GOT3 (cell line): ENCODE data around the gene DUSP5.
"Not testable (repeated sequence)": the region's sequence is repeated elsewhere in the genome, so short reads cannot be mapped to it uniquely, and the experiment has no call there.

Source experiments
- DNase-seq: peaks from one replicate; lab custom pipeline; 2025; ENCODE audit warnings: mixed read lengths; lab: John Stamatoyannopoulos, UW

Gene DUSP5

GRCh38 chr10:110523736-110524135, 26.0 kb downstream of the DUSP5 start:
- DNase-seq: no peak

DNA sequence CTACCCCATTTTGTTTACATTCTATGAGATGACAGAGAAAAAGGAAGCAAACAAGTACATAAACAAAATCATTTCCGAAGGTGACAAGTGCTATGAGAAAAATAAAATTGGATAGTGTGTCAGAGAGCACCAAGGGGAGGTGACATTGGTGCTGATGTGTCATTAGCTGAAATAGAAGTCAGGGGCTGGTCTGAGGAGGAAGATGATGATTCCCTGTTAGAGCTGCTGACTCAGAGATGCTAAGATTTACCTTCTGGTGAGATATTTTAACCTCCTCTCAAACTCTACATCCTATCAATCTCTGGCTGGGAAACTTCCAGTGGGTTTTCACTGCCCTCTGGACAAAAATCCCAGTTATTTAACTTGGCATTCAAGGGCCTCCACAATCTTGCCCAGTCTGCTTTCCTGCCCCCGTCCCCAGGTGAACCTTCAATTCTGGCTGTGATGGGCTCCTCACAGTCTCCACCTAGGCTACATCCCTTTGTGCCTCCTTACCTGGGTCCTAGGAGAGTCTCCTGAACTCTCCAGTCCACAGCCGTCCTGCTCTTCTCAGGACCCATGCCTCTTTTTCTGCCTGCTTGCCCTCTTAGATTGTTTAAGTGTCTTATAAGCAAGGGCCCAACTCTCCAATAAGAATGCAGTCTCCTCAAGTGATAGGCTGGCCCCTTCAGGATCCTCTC, 26.6 kb downstream of the DUSP5 start:
- no peak for DNase-seq

GRCh38 chr10:110524859-110525232, 27.1 kb downstream of the DUSP5 start:
- no peak for DNase-seq

DNA sequence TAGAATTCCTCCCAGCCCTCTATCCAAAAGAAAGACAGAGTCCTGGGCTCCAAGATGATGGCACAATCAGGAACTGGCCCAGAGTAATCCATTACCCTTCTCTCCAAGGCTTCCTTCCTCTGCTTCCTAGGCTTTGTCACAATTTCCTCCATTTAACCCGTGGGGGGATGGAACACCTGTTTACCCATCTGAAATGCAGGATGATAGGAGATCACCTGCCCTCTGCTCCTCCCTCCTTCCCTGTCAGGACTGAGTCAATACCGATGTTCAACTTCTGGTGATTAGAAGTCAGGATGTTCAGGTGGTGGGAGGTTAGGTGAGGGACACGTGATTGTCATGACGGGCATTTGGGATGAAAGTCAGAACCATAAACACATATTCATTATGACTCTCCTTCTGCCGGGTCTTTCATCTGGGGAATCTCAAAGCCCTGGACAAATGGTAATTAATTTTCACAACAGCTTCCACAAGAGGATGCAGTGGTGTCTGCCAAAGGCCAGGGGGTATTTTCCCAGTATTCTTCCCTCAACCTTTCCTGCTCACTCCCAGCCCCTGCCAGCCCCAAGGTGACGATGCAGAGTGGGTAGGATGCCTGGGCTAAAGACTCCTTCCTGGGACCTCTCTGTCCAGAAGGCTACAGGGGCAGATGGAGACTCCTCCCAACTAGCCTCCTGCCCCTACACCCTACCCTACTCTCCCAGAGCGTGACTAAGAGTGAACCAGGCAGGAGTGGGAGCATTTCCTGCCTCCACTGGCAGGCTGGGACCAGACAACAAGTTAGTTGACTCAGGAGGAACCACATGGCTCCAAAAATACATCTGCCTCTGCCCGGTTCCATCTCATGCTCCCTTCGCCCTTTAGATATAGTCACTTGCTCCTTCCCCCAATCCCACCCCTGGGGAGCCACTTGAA, 27.9 kb downstream of the DUSP5 start:
- no peak for DNase-seq

DNA sequence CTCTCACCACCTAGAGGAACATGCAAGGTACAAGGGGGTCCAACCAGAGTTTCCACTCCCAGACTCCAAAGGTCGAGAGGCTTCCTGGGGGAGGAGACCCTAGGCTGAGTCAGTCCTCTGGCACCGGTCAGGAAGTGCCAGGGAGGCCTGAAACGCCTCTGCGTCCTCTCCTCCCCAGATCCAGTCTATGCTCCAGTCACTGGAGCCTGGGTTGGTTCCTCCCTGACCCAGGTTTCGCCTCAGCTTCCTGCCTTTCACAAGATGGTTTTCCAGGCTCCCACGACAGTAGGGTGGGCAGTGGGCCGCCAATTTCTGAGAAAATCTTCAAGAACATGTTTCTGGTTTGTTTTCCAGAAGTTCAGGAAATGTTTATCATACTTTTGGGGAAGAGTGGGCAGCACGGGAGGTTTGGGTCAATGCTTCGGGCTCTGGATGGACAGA, 30.0 kb downstream of the DUSP5 start:
- DNase-seq: no peak

DNA sequence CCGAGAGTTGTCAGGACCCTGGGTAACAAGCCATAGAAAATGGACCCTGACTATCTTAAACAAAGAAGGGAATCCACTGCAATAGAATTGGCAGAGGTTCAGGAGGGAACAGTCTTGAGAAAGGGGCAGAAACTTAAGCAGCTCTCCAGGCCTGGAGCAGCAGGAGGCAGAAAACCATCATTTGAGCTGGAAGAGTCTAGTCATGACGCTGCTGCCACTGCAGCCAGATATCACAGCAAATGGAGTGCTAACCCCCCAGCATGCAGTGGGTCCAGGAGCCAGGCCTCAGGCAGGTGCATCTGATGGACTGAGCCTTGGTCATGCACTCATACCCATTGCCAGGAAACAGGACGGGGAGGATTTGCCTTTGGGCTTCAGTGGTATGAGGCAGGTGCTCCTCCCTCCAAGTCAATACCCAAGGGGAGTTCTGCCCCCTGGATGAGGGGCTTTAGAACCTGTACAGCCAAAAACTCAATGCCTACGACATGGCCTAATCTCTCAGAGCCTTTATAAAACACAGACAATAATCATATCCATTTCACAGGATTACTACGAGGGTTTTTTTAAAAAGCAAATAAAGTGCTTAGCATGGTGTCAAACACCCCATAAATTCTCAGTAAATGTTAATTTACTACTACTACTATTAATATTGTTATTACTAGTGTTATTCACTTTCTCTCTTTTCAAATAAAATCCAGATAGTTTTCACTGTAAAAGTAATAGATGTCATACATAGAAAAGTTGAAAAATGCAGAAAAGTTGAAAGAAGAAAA, 30.7 kb downstream of the DUSP5 start:
- DNase-seq: no peak

DNA sequence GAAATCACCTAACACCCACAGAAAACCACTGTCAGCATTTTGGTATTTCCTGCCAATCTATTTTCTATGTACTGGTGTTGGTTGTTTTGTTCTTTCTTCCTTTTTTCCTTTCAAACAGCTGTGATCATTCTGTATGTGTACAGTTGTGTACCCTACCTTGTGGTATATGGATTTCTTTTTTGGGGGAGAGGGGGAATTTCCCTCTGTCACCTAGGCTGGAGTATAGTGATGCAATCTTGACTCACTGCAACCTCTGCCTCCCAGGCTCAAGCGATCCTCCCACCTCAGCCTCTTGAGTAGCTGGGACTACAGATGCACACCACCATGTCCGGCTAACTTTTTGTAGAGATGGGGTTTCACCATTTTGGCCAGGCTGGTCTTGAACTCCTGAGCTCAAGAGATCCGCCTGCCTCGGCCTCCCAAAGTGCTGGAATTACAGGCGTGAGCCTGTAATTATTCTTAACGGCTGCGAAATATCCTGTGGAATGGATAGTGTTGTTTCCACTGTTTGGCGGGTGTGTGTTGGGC, 31.4 kb downstream of the DUSP5 start:
- not testable (repeated sequence) for DNase-seq

DNA sequence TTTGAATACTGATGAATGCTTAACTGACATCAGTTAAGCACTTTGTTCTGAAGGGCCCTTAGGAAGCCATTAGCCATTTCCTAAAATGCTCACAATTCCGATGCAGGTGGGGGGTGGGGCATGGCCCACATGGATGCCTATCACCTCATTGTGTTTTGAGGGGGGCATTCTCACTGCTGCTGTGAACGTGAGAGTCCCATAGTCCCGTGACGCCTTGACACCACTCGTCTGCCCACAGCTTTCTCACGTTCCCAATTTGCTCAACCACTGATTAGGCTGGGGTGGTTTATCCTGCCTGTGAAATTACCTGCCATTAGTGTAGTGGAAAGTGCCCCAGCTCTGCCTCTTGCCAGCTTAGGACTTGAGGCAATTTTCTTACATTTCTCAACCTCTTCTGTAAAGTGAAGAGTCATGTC, 31.9 kb downstream of the DUSP5 start:
- DNase-seq: no peak

DNA sequence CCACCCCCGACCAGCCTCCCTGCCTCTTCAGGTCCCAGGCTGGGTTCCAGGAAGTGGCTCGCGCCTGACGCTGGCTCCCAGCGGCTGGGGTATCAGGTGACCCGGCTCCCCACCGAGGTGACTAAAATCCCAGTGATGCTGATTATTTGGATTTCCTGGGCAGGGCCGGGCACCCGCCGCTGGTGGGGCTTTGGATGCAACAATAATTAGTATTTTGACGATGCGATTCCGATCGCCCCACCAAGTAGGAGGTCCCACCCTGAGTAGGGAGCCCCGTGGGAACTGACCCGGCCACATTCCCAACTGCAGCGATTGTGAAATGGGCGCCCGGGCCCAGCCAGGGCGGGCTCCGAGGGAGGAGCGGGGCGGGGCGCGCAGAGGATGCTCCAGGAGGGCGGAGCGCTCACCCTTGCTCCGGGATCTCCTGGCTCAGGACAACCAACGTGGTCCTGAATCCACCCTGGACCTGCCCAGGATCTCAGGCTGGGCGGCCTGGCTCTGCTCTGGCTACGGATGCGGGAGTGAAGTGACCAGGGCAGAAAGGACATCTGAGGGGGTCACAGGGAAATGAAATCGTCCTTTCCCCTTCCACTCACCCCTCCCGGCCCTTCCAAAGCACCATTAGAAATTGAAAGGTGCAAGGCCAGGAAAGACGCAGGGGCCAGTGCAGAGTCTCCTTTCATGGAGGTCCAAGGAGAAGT, 32.6 kb downstream of the DUSP5 start:
- no peak for DNase-seq

DNA sequence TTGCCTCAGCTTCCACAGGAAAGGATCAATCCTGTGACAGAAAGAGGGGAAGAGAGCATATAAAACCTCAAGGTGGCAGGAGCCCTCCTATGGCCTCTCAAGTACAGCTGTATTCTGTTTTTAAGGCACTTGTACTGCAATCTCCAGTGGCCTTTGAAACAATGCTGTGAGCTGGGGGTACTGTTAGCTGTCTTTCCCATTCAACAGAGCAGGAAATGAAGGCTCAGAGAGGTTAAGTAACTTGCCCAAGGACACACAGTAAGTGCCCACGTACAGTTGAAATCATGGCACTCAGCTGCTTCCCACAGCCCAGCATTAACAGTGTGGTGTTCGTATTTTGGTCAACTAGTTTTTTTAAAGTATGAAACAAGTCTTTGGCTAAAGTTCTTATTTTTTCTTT, 34.0 kb downstream of the DUSP5 start:
- DNase-seq: no peak

DNA sequence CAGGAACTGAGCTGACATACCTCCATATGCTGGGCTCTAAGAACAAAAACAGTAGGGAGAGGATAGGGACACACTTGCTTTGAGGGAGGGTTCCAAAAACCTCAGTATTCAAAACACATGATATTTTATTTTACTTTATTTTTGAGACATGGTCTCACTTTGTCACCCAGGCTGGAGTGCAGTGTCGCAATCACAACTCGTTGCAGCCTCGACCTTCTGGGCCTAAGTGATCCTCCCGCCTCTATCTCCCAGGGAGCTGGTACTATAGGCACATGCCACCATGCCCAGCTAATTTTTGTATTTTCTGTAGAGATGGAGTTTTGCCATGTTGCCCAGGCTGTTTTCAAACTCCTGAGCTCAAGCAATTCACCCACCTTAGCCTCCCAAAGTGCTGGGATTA, 34.9 kb downstream of the DUSP5 start:
- not testable (repeated sequence) for DNase-seq

DNA sequence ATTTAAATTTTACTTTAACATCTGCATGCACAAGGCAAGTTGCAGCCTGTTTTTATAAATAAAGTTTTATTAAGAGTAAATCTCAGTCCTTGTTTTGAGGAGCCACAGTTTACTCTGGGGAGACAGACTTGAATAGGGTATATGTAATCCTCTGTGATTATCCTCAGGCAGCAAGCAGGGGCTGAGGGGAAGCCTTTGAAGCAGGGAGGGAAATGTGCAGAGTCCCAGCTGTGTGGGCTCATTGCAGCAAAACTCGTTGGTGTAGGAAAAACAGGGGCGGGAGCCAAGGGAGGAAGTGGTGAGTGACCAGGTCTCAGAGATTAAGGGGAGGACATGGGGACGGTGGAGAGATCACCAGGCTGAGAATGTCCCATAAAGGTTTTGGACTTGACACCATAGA, 35.4 kb downstream of the DUSP5 start:
- DNase-seq: no peak

DNA sequence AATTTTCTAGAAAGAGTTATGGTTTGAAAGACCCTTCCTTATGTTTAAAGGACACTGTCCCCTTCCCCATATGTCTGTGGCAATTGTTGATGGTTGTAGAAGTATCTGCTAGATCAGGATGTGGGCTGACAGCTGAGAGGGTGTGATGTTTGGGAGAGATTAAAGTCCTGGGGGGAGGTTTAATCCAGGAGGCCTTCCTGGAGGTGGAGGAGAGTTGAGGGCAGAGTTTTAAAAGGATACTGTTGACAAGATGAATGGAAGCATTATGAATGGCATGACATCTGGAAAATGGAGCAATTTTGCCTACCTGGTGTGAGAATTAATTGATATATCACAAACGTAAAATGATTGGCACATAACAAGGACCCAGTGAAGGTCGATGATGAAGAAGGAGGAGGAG, 36.9 kb downstream of the DUSP5 start:
- DNase-seq: no peak

- no peak for DNase-seq
Measured at GRCh38 chr10:110535958-110536891, 38.5 kb downstream of the DUSP5 start.

- DNase-seq: no peak
Measured at GRCh38 chr10:110539091-110539490, 41.4 kb downstream of the DUSP5 start.

DNA sequence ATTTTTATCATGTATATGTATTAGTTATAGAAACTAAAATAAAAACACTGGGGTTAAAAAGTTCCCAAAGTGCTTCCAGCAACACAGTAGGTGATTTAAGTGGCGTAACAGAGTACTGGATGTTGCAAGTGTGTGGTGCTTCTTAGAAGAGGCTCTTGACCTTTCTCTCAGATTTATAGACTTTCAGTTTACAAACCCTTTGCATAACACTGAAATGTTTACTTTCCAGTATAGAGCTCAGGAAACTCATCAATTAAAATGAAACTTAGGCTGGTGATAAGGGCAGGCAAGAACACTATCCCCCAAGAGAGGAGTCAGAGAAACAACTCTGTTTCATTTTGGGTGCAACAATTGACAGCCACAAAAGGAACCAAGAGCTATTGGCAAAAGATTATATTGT, 42.3 kb downstream of the DUSP5 start:
- no peak for DNase-seq

DNA sequence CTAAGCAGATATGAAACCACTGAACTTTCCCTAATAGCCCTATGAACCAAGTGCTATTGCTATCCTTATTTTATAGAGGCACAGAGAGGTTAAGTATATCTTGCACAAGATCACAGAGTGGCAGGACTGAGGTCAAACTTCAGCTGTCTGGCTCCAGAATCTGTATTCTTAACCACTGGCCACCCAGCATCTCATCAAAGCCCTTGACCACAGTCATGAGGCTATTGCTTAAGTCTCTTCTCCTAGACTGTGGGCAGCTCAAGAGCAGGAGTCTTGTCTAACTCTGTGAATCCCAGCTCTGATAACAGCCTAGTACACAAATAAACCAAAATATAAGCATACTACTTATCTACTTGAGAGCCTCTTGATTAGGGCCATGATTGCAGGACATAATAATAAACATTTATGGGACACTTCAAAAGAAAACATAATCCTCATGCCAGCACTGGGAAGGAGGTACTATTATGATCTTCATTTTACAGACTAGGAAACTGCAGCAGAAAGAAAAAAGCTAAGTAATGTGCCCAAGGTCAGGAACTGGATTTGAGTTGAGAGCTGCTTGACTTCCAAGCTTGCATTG, 47.3 kb downstream of the DUSP5 start:
- DNase-seq: no peak

DNA sequence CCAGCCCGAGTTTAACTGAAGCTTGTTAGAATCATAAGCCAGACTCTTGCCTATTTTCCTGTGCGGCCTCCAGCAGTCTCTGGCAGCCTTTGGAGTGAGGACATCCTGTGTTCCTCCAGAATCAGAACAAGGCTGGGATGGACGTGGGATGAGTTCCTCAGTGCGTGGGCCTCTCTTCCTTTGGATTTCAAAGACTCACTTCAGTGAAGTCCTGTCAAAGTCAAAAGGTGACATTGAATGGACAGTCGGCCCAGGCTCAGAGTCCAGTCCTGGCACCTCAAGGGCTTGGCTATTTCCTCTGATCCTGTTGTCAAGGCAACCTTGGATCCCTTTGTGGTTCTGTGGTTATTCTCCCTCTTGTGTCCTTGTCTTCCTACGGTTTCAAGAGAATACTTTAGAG, 48.4 kb downstream of the DUSP5 start:
- DNase-seq: no peak

DNA sequence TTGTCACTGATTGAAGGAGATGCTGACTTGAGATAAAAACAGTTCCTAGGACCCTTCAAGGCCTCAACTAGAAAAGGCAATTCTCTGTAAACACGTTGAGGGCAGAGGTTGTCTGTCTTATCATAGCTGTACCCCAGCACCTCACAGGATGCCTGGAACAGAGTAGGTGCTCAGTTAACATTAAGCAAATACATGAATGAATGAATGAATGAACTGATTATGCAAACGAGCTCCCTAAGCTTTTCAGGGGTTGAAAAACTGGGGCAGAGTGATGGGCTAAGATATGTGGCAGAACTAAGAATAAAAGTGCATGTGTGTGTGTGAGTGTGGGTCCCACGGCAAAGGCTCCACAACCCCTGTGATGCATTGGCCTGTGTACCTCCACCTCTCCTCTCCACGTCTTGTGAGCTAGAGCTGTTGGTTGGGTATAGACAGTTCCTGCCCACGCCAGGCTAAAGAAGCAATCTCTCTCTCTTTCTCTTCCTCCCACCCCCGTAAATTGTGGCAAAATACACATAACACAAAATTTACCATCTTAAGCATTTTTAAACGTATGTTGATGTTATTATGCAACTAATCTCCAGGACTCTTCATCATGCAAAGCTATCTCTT, 48.9 kb downstream of the DUSP5 start:
- DNase-seq: no peak
